Limb (tissue), 2 donors: ENCODE data around the gene ZNF555.
"Not testable (repeated sequence)": the region's sequence is repeated elsewhere in the genome, so short reads cannot be mapped to it uniquely, and the experiment has no call there.

Experiments
- DNase-seq, 2 donors: peaks; one replicate each; pipeline ENCODE4 v3.0.0-alpha.2; 2016; ENCODE audit errors: extremely low spot score in 2 of 2

ZNF555 gene

GRCh38 chr19:2867025-2867991, 26.0 kb downstream of the ZNF555 start, which contains the start of gene ZNF556:
Gene ZNF556 (plus strand): TSS chr19:2867335. CDS start chr19:2867422, 87 bp downstream.
- DNase-seq = peak; percentile 47 to 71

- DNase-seq = no peak
Observed at GRCh38 chr19:2869618-2870017, 28.3 kb downstream of the ZNF555 start.

GRCh38 chr19:2872175-2872574, 30.9 kb downstream of the ZNF555 start:
- DNase-seq = not testable (repeated sequence)

DNA sequence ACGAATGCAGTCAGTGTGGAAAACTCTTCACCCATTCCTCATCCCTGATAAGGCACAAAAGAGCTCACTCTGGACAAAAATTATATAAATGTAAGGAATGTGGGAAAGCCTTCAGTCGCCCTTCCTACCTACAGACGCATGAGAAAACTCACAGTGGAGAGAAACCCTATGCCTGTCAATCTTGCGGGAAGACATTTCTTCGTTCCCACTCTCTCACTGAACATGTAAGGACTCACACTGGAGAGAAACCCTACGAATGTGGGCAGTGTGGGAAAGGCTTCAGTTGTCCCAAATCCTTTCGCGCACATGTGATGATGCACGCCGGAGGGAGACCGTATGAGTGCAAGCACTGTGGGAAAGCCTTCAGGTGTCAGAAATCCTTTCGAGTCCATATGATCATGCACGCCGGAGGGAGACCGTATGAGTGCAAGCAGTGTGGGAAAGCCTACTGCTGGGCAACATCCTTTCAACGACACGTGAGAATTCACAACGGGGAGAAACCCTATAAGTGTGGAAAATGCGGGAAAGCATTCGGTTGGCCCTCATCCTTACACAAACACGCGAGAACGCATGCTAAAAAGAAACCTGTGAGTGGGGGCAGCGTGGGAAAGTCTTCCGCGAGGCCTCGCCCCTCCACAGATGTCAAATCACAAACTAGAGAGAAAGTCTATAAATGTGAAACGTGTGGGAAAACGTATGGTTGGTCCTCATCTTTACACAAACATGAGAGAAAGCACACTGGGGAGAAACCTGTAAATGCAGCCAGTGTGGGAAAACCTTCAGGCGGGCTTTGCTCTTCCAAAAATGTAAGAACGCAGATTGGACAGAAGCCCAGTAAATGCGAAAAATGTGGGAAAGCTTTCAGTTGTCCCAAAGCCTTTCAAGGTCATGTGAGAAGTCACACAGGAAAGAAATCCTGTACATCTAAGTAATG, 36.4 kb downstream of the ZNF555 start:
- no peak for DNase-seq

DNA sequence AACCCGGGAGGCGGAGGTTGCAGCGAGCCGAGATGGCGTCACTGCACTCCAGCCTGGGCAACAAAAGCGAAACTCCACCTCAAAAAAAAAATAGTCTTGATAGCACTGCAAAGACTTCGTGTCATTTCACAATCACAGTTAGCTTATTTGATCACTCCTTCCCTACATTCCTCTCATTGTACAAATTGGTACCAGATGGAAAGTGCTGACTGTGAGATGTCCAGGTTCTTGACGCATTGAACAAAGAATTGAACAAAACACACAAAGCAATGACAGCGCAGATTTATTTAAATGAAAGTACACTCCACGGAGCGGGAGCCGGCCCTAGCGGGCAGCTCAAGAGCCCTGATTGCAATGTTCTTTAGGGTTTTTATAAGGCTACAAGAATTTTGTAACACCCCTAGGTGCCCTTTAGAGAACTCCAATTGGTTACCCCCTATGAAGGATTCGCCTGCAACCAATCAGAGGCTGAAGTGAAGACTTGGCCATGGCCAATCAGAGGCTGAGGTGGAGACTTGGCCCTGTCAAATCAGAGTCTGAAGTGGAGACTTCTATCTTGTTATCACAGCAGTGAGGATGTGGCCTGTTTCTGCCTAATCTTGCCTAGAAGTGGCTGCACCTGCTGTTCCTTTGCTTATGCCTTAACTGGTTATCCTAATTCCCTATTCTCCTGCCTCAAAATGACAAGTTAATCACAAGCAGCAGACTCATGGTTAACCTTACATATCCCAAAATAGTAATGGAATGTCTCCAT, 42.6 kb downstream of the ZNF555 start:
- no peak for DNase-seq

DNA sequence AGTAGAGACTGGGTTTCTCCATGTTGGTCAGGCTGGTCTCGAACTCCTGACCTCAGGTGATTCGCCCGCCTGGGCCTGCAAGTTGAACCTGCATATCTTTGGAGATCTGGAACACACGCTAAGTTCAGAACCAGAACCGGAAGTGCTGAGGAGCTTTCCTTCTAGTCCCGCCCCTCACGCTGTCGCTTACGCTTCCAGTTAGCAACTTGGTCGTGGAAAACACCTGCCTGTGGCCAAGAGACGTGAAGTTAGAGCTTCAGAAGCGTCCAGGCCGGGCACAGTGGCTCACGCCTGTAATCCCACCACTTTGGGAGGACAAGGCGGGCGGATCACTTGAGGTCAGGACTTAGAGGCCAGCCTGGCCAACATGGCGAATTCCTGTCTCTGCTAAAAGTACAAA, 44.5 kb downstream of the ZNF555 start:
- no peak for DNase-seq

DNA sequence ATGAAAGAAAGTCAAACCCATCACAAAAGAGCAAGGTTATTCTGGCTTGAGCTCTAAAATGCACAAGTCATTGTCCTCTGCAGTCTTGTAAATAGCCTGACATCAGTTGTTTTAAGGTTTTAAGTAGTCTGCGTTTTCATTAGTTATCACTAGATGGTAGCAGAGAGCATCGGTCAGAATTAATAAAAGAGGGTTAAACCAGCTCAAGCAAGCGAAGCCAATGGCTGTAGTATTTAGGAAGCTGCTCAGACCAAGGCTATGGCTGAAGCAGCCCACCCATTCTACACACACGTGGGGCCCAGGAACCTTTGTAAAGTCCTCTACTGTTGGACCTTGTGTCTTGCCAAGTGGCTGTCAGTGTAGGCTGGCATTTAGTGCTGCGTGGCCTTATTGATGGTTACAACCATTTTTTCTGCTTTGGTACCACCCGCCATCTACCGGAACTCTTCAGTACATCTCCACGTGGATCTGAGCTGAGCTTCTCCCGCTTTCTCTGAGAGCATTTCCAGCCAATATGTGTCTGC, 46.2 kb downstream of the ZNF555 start:
- peak in 1 of 2 donors; percentile 85 for DNase-seq

DNA sequence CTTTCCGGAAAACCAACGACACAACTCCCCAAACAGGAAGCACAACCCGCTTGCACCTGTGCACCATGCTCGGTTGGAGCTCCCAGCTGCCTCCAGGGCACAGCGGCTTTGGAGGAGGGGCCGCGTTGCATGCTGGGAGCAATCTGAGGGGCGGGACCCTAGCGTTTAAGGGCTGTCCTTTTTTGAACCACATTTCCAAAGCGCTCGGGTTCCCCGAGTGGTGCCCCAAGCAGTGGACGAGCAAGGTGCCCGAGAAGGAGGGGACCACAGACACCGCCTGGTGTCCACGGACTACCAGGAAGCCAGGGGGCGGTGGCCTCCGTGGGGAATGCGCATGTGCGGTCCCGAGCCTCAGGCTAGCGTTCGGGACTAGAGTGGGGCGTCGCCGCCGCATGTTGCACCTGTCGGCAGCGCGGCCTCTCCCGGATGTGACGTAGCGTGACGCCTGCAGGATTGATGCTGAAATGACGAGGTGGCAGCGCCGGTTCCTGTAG, 47.5 kb downstream of the ZNF555 start:
- DNase-seq = no peak

- DNase-seq = not testable (repeated sequence)
Observed at GRCh38 chr19:2890531-2890930, 49.3 kb downstream of the ZNF555 start.

- no peak for DNase-seq
Observed at GRCh38 chr19:2896694-2897093, 55.4 kb downstream of the ZNF555 start.

- peak; percentile 97 to 99 for DNase-seq
Observed at GRCh38 chr19:2900296-2901252, 59.3 kb downstream of the ZNF555 start, which contains the start of gene ZNF57. Gene ZNF57 (plus strand): TSS chr19:2900928. CDS start chr19:2901046, 118 bp downstream.

DNA sequence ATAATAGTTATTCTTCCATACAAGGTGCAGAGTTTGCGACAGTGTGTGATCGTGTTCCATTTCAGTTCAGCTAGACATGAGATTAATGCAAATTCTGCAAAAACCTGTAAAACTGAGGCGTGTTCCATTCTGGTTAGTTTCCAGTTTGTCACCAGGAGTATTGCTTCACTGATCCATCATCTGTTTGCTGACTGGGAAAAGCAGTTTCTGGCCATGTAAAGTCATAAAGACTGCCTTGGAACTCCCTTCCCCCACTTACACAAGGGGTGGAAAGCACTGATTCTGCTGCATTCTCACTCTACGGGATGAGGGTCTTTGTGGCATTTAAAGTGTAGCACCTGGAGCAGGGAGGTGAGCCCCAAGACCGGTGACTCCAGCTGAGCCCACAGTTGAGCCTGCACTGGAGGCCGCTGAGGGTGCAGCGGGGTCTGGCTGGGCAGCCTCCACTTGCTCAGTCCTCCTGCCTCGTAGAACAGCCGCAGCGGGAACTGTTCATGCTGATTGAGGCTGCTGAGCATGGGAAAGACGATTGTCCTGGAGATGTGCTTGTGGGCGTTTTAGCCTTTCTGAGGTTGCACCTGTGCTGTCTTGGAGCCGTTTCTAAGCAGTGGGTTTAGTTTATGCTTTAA, 61.4 kb downstream of the ZNF555 start:
- DNase-seq = no peak

- not testable (repeated sequence) for DNase-seq
Observed at GRCh38 chr19:2903326-2903725, 62.1 kb downstream of the ZNF555 start.

DNA sequence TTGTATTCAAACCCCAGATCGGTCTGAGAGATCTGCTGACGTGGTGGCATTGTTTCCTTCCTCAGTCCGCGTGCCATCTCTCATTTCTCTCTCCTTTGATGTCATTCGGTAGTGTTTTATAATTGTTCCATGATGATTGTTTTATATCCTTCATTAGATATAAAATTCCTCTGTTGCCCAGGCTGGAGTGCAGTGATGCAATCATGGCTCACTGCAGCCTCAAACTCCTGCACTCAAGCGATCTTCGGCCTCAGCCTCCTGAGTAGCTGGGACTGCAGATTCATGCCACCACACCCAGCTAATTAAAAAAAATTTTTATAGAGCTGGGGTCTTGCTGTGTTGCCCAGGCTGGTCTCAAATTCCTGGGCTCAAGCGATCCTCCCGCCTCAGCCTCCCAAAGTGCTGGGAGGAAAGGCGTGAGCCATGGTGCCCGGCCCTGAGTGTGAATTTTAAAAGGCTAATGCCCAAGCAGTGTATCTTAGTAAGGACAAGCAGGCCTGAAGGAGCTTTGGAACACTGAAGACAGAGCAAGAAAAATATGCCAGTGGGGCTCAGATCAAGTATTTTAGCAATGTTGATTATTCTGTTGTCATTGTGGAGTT, 64.7 kb downstream of the ZNF555 start:
- no peak for DNase-seq

DNA sequence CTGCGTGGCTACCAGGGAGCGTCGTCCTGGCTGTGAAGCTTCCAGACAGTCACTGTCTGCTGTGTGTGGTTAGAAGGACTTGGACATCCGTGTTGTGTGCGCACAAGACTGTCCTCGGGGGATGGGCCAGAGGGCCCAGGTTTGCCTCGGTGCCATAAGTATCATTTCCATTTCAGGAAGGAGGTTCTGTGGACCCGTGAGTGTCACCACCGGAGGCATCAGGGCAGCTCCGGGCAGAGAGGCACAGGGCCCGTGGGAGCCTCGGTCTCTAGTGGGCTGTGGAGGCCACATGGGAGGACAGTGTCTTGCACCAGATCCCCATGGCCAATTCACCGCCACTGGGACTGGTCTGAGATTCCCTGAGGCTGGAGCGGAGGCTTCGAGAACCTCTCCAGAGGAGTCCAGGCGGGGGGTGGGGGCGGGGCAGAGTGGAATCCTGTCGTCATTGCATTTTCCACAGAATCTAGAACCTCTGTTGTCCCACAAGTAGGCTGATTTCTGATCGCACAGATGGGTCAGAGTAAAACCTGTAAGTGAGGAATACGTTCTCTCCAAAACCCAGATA, 65.4 kb downstream of the ZNF555 start:
- DNase-seq = no peak
